HCT116 (cell line): Measurements from ENCODE around the gene IPCEF1. TPM values are rescaled to one million over a fixed set of nuclear protein-coding genes. Genes with fewer than 3 reads are reported as not detected.

Experiments used
- ATAC-seq: fragments of 200-7000 bp; cut with Tn5 transposase; 2 replicates; pipeline ENCODE4 v1.9.1; 2020; ENCODE audit warnings: mild to moderate bottlenecking, moderate library complexity
- BruUV-seq: library from RNA; stranded (reverse); fragments of 400-500 nt; replicated peaks from 2 replicates; lab custom pipeline; 2021; lab: Mats Ljungman, UMichigan
- CTCF ChIA-PET: fragments of 300-600 bp; sonication (Branson Sonifier 250); formaldehyde crosslinking; loops from one replicate; lab custom pipeline; 2021; ENCODE audit warnings: antibody characterized with exemption; lab: Charles Lee
- POLR2A ChIA-PET: fragments of 300-600, 350-600 bp; sonication (Branson Sonifier 250); formaldehyde crosslinking; loops from one replicate; lab custom pipeline; 2021; ENCODE audit warnings: antibody characterized with exemption; lab: Charles Lee
- RAD21 ChIA-PET, 2 experiments: fragments of 300-600 bp; sonication (Branson Sonifier 250); formaldehyde crosslinking; loops; one replicate each; lab custom pipeline; 2023; ENCODE audit warnings: low total read pairs in 2 of 2; ENCODE audit not compliant: uncharacterized antibody in 2 of 2, unreplicated experiment in 2 of 2, low non-redundant PET in 1 of 2; lab: Charles Lee
- DNase-seq: peaks from one replicate; pipeline ENCODE4 v3.0.0-alpha.2; 2010; ENCODE audit warnings: low read depth, low spot score
- H2AFZ ChIP-seq: fragments of 200-600 bp; shearing (Covaris generic), sonication (generic); 2 replicates; pipeline ENCODE4 v1.6.1; 2017; ENCODE audit warnings: low read depth, mixed run types, mixed read lengths, antibody characterized with exemption, low read length; ENCODE audit not compliant: poor library complexity, severe bottlenecking
- H3K27ac ChIP-seq: 2 replicates; pipeline ENCODE4 v1.5.1; 2012; ENCODE audit warnings: low read depth, low read length
- H3K27me3 ChIP-seq: fragments of 200-600 bp; sonication (generic); 2 replicates; pipeline ENCODE4 v1.6.1; 2016; ENCODE audit warnings: mixed run types, low read length, mixed read lengths; ENCODE audit not compliant: insufficient read depth
- H3K36me3 ChIP-seq, 2 experiments: fragments of 200-500 bp in 1 of 2; fragments of 200-600 bp in 1 of 2; sonication (Bioruptor generic) in 1 of 2; sonication (generic) in 1 of 2; 2 replicates each; pipeline versions ENCODE4 v1.5.1 to v1.6.1; 2014 to 2016; ENCODE audit warnings: low read length in 2 of 2, inconsistent platforms in 1 of 2, mixed read lengths in 1 of 2, mixed run types in 1 of 2; ENCODE audit not compliant: insufficient read depth in 2 of 2, control insufficient read depth in 1 of 2
- H3K4me1 ChIP-seq, 2 experiments: fragments of 200-600 bp in 1 of 2; sonication (generic) in 1 of 2; 2 replicates each; pipeline versions ENCODE4 v1.5.1 to v1.6.1; 2012 to 2017; ENCODE audit warnings: low read length in 2 of 2, inconsistent platforms in 1 of 2, mild to moderate bottlenecking in 1 of 2, mixed read lengths in 1 of 2, mixed run types in 1 of 2, moderate library complexity in 1 of 2; ENCODE audit not compliant: insufficient read depth in 2 of 2, control insufficient read depth in 1 of 2
- H3K4me2 ChIP-seq: fragments of 200-600 bp; sonication (generic); 2 replicates; pipeline ENCODE4 v1.6.1; 2017; ENCODE audit warnings: mixed run types, low read length, mixed read lengths
- H3K4me3 ChIP-seq, 2 experiments: fragments of 200-600 bp in 1 of 2; sonication (generic) in 1 of 2; replicated peaks in 1 of 2; 2 replicates each; pipeline ENCODE4 v1.5.1; 2011 to 2016; ENCODE audit warnings: low read length in 2 of 2, control low read depth in 1 of 2, low read depth in 1 of 2, mild to moderate bottlenecking in 1 of 2, mixed read lengths in 1 of 2, mixed run types in 1 of 2
- H3K79me2 ChIP-seq: fragments of 200-600 bp; sonication (generic); 2 replicates; pipeline ENCODE4 v1.6.1; 2017; ENCODE audit warnings: mild to moderate bottlenecking, mixed run types, low read length, moderate library complexity, mixed read lengths; ENCODE audit not compliant: insufficient read depth
- H3K9ac ChIP-seq: fragments of 200-600 bp; sonication (generic); 2 replicates; pipeline ENCODE4 v1.6.1; 2016; ENCODE audit warnings: low read length, mixed read lengths
- H3K9me2 ChIP-seq: fragments of 200-600 bp; sonication (generic), shearing (Covaris generic); 2 replicates; pipeline ENCODE4 v1.6.1; 2017; ENCODE audit warnings: mixed run types, mild to moderate bottlenecking, moderate library complexity; ENCODE audit not compliant: insufficient read depth
- H3K9me3 ChIP-seq, 2 experiments: fragments of 200-500 bp in 1 of 2; fragments of 200-600 bp in 1 of 2; sonication (Bioruptor generic) in 1 of 2; sonication (generic) in 1 of 2; 2 replicates each; pipeline ENCODE4 v1.6.1; 2014 to 2017; ENCODE audit warnings: low read length in 2 of 2, mixed read lengths in 2 of 2, inconsistent platforms in 1 of 2, low read depth in 1 of 2, mild to moderate bottlenecking in 1 of 2, mixed run types in 1 of 2, moderate library complexity in 1 of 2; ENCODE audit not compliant: control insufficient read depth in 1 of 2, insufficient read depth in 1 of 2
- H4K20me1 ChIP-seq: fragments of 200-600 bp; sonication (generic), shearing (Covaris generic); 2 replicates; pipeline ENCODE4 v1.6.1; 2017; ENCODE audit warnings: mixed run types, mild to moderate bottlenecking, moderate library complexity; ENCODE audit not compliant: insufficient read depth
- CEBPB ChIP-seq: IDR thresholded peaks from 2 replicates; pipeline ENCODE4 v1.6.1; 2012; ENCODE audit warnings: low read depth
- CTCF ChIP-seq, 3 experiments: fragments of 200-600 bp in 1 of 3; sonication (generic) in 1 of 3; IDR thresholded peaks in 2 of 3; conservative IDR thresholded peaks in 1 of 3; 2 replicates each; pipeline ENCODE4 v1.5.1; 2012 to 2017; ENCODE audit warnings: low read depth in 2 of 3, low read length in 2 of 3, antibody characterized with exemption in 1 of 3, borderline replicate concordance in 1 of 3, control low read depth in 1 of 3, mild to moderate bottlenecking in 1 of 3, mixed read lengths in 1 of 3, mixed run types in 1 of 3, moderate library complexity in 1 of 3; ENCODE audit not compliant: insufficient read depth in 1 of 3
- ELF1 ChIP-seq: IDR thresholded peaks from 2 replicates; pipeline ENCODE4 v1.6.1; 2012; ENCODE audit warnings: low read depth, borderline replicate concordance
- EZH2phosphoT487 ChIP-seq: fragments of 200-600 bp; IDR thresholded peaks from 2 replicates; pipeline ENCODE4 v1.6.1; 2018; ENCODE audit warnings: antibody characterized with exemption, borderline replicate concordance
- FOSL1 ChIP-seq: IDR thresholded peaks from 2 replicates; pipeline ENCODE4 v1.6.1; 2012; ENCODE audit warnings: low read depth
- MAX ChIP-seq: IDR thresholded peaks from 2 replicates; pipeline ENCODE4 v1.6.1; 2012
- POLR2AphosphoS5 ChIP-seq: IDR thresholded peaks from 2 replicates; pipeline ENCODE4 v1.6.1; 2011; ENCODE audit warnings: mild to moderate bottlenecking, low read depth, low read length, moderate library complexity
- RAD21 ChIP-seq: IDR thresholded peaks from 2 replicates; pipeline ENCODE4 v1.6.1; 2012; ENCODE audit warnings: low read depth, mild to moderate bottlenecking
- SIN3A ChIP-seq: IDR thresholded peaks from 2 replicates; pipeline ENCODE4 v1.6.1; 2012; ENCODE audit warnings: low read depth
- SP1 ChIP-seq: IDR thresholded peaks from 2 replicates; pipeline ENCODE4 v1.6.1; 2012; ENCODE audit warnings: low read depth
- SRF ChIP-seq: IDR thresholded peaks from 2 replicates; pipeline ENCODE4 v1.6.1; 2012; ENCODE audit warnings: low read depth
- TCF7L2 ChIP-seq: IDR thresholded peaks from 2 replicates; pipeline ENCODE4 v1.7.0; 2011; ENCODE audit warnings: borderline replicate concordance, inconsistent platforms; ENCODE audit not compliant: insufficient read depth, insufficient read length; ENCODE audit errors: extremely low read depth
- YY1 ChIP-seq: IDR thresholded peaks from 2 replicates; pipeline ENCODE4 v1.6.1; 2011; ENCODE audit warnings: low read length, low read depth, moderate library complexity, mild to moderate bottlenecking; ENCODE audit not compliant: insufficient replicate concordance; ENCODE audit errors: extremely low read depth
- ZFX ChIP-seq: fragments of 450-650 bp; IDR thresholded peaks from 2 replicates; pipeline ENCODE4 v1.6.1; 2017
- ZNF274 ChIP-seq: fragments of 200-500 bp; sonication (Bioruptor generic); IDR thresholded peaks from 2 replicates; pipeline ENCODE4 v1.6.1; 2014; ENCODE audit warnings: mild to moderate bottlenecking, low read depth, low read length, inconsistent platforms
- intact Hi-C: fragments of 100-400 bp; cut with micrococcal nuclease; formaldehyde crosslinking; loops from 2 replicates; pipeline ENCODE4 v1.10.0; 2022
- total RNA-seq: library from RNA; stranded (reverse); gene quantifications from one replicate; pipeline ENCODE4 v1.2.1, GENCODE V29; 2021; ENCODE audit not compliant: unreplicated experiment

The IPCEF1 gene
- total RNA-seq, 1 experiment from 2014 or later, result 0.32 TPM

GRCh38 chr6:154289818-154290508 lies 66.6 kb downstream of the IPCEF1 start:
- no peak overlapping the region for H2AFZ ChIP-seq
- BruUV-seq, result no TSS peak
- no peak overlapping the region for H3K27ac ChIP-seq
- ChIA-PET RAD21 (no interaction called here), POLR2A (no interaction called here), CTCF (interaction anchor here (0.7 kb wide), 1 partner anchor 12 kb away, joined by 3 read pairs; no protein-coding TSS in a partner anchor)
- no peaks in the 10 kb centered on the region for H3K9me3 ChIP-seq
- H3K4me3 ChIP-seq, result no peak overlapping the region
- no peak for ATAC-seq
- intact Hi-C loops, result no loop called here
- peaks cover 0 to 11% of the 10 kb centered on the region in 2 experiments; a peak in 2 of 4 replicates for H3K4me1 ChIP-seq
- H3K36me3 ChIP-seq, result no peaks in the 10 kb centered on the region
- H3K4me2 ChIP-seq, result no peak overlapping the region
- no peaks in the 10 kb centered on the region for H3K27me3 ChIP-seq
- DNase-seq, result no peak
- no peak for TF ChIP-seq SRF
- TF ChIP-seq EZH2phosphoT487, result no peak
- no peak for TF ChIP-seq FOSL1
- TF ChIP-seq MAX, result no peak
- no peak for TF ChIP-seq CEBPB
- TF ChIP-seq ELF1, result no peak
- no peak for TF ChIP-seq SP1
- no peak for TF ChIP-seq YY1
- no peaks in the 10 kb centered on the region for H3K79me2 ChIP-seq
- no peaks in the 10 kb centered on the region for H3K9me2 ChIP-seq
- H4K20me1 ChIP-seq, result no peaks in the 10 kb centered on the region
- no peak overlapping the region for H3K9ac ChIP-seq

- POLR2A ChIA-PET, result no interaction called here
- CTCF ChIA-PET, result no interaction called here
- Histone ChIP-seq H3K4me1 (no peaks in the 10 kb centered on the region; a peak in 1 of 4 replicates), H3K9me3 (no peaks in the 10 kb centered on the region), H3K4me3 (no peak overlapping the region), H3K27me3 (no peaks in the 10 kb centered on the region), H2AFZ (no peak overlapping the region), H3K4me2 (no peak overlapping the region), H3K9ac (no peak overlapping the region), H3K36me3 (no peaks in the 10 kb centered on the region), H3K9me2 (no peaks in the 10 kb centered on the region), H3K27ac (no peak overlapping the region), H4K20me1 (no peaks in the 10 kb centered on the region), H3K79me2 (no peaks in the 10 kb centered on the region)
- no TSS peak for BruUV-seq
- no peak for DNase-seq
- intact Hi-C loops, result no loop called here
- ATAC-seq, result no peak
- RAD21 ChIA-PET, result no interaction called here
- TF ChIP-seq SRF, result no peak
- TF ChIP-seq CTCF (IDR thresholded peaks at IDR 0.05 in 2 of 3, conservative IDR thresholded peaks at IDR 0.05 in 1 of 3; ENCODE audit: borderline replicate concordance in 1 of 3, insufficient read depth in 1 of 3, low read depth in 2 of 3, low read length in 2 of 3), result no peak
- TF ChIP-seq ELF1, result no peak
- no peak for TF ChIP-seq SIN3A
- TF ChIP-seq ZNF274, result no peak
- no peak for TF ChIP-seq POLR2AphosphoS5
- TF ChIP-seq TCF7L2, result no peak
- no peak for TF ChIP-seq ZFX
- TF ChIP-seq RAD21, result no peak
These were observed 70.8 kb downstream of the IPCEF1 start for GRCh38 chr6:154285826-154286225.
